Tibial nerve (tissue), 4 donors: ENCODE data around the gene SOWAHD. TPM values are rescaled to one million over a fixed set of nuclear protein-coding genes. Genes with fewer than 3 reads are reported as not detected.
A peak's percentile ranks its signal among the peaks of the same experiment; 100 is the strongest.

Experiments used
- DNase-seq, 2 donors: peaks; one replicate each; pipeline ENCODE4 v3.0.0-alpha.2; 2019; ENCODE audit warnings: low spot score in 2 of 2
- H3K27ac ChIP-seq, 4 donors: fragments of 200-600 bp; sonication (generic) in 3 of 4; one replicate each; pipeline ENCODE4 v1.5.1; 2017 to 2019; ENCODE audit warnings: mild to moderate bottlenecking in 1 of 4
- H3K27me3 ChIP-seq, 2 donors: fragments of 200-600 bp; sonication (generic) in 1 of 2; one replicate each; pipeline versions ENCODE4 v1.5.1 to v1.6.0; 2017 to 2019
- H3K36me3 ChIP-seq, 3 donors: fragments of 200-600 bp; sonication (generic); one replicate each; pipeline ENCODE4 v1.5.1; 2018 to 2019
- H3K4me1 ChIP-seq, 4 donors: fragments of 200-600 bp; sonication (generic) in 3 of 4; one replicate each; pipeline ENCODE4 v1.5.1; 2017 to 2019
- H3K4me3 ChIP-seq, 4 donors: fragments of 200-600 bp; sonication (generic) in 3 of 4; one replicate each; pipeline ENCODE4 v1.5.1; 2017 to 2019; ENCODE audit warnings: mild to moderate bottlenecking in 1 of 4, moderate library complexity in 1 of 4
- H3K9me3 ChIP-seq, 4 donors: fragments of 200-600 bp; sonication (generic) in 3 of 4; one replicate each; pipeline ENCODE4 v1.5.1; 2017 to 2019
- EP300 ChIP-seq, 2 donors: sonication (generic); formaldehyde crosslinking; IDR thresholded peaks; one replicate each; pipeline ENCODE4 v1.6.1; 2017; ENCODE audit warnings: antibody characterized with exemption in 2 of 2, mild to moderate bottlenecking in 1 of 2
- POLR2A ChIP-seq, 2 donors: fragments of 450-650 bp; IDR thresholded peaks; one replicate each; pipeline ENCODE4 v1.6.1; 2017; ENCODE audit warnings: antibody characterized with exemption in 2 of 2, mild to moderate bottlenecking in 2 of 2, moderate library complexity in 2 of 2
- WGBS, 2 donors: methylation state at CpG; one replicate each; pipeline ENCODE4 v1.1.5; 2018; 5-methylcytosine and 5-hydroxymethylcytosine counted together
- total RNA-seq, 4 donors: library from RNA; depleted of rRNA; stranded (reverse); fragments of >200 nt; gene quantifications; one replicate each; pipeline ENCODE4 v1.1.0, GENCODE V29; 2016
- TF ChIP-seq, protein P1 (sequence below), 5 experiments: fragments of 200-600 bp in 3 of 5; fragments of 450-650 bp in 2 of 5; sonication (generic) in 3 of 5; IDR thresholded peaks; one replicate each; pipeline ENCODE4 v1.5.1; 2016 to 2019; ENCODE audit warnings: antibody characterized with exemption in 5 of 5, mild to moderate bottlenecking in 3 of 5, moderate library complexity in 2 of 5

The SOWAHD gene, protein sequence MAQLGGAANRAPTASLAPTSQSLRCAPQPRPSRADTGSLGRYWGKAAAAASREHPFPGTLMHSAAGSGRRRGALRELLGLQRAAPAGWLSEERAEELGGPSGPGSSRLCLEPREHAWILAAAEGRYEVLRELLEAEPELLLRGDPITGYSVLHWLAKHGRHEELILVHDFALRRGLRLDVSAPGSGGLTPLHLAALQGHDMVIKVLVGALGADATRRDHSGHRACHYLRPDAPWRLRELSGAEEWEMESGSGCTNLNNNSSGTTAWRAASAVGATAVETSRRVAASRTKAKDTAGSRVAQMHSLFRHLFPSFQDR
- 1 to 10 TPM in 1 of 4 donors, not detected in 3; 1.1 TPM for total RNA-seq

DNA sequence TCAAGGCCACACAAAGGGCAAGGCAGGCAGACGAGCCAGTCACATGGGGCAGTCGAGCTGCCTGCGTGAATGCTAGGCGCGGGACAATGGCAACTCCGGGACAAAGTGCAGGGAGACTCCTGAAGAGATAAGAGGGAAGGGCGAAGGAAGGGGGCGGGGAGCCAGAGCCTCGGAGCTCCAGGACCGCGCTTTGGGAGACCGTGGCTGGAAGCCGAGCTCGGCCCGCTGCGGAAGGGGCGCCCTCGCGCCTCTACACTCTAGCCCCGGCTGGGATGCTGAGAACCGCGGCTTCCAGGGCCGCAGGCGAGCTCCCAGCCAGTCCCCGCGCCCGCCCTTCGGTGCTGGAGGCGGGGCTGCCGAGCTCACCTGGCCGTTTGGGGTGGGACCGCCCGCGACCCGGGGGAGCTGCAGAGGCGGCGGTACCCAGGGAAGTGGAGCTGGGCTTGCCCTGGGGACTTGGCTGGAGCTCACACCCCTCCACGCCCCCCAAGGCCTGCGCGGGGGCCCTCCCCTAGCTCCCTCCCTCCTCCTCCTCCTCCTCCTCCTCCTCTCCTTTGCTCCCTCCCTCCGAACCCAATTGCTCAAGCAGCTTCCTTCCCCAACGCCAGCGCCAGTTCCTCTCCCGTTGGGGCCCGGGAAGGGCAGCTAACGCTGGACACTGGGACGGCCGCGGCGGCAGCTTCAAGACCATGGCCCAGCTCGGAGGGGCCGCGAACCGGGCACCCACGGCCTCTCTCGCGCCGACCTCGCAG lies at the start of gene SOWAHD:
TSS of gene SOWAHD (plus strand) at position 610 of the 752 bp plus-strand sequence. CDS start at position 690, 80 bp downstream.
- H3K27ac ChIP-seq, result peak within 1 kb of the TSS in 2 of 4 donors; percentile 15 to 71
- WGBS, 2 donors, result 2 to 26% methylated on average over 9 to 58 of the region's 59 CpGs
- TF ChIP-seq POLR2A (IDR thresholded peaks at IDR 0.05) (no peak), EP300 (IDR thresholded peaks at IDR 0.05) (no peak)
- TF ChIP-seq, protein P1, sequence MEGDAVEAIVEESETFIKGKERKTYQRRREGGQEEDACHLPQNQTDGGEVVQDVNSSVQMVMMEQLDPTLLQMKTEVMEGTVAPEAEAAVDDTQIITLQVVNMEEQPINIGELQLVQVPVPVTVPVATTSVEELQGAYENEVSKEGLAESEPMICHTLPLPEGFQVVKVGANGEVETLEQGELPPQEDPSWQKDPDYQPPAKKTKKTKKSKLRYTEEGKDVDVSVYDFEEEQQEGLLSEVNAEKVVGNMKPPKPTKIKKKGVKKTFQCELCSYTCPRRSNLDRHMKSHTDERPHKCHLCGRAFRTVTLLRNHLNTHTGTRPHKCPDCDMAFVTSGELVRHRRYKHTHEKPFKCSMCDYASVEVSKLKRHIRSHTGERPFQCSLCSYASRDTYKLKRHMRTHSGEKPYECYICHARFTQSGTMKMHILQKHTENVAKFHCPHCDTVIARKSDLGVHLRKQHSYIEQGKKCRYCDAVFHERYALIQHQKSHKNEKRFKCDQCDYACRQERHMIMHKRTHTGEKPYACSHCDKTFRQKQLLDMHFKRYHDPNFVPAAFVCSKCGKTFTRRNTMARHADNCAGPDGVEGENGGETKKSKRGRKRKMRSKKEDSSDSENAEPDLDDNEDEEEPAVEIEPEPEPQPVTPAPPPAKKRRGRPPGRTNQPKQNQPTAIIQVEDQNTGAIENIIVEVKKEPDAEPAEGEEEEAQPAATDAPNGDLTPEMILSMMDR (IDR thresholded peaks at IDR 0.05), result no peak
- peak within 1 kb of the TSS; percentile 16 to 53 (median 44) for H3K4me3 ChIP-seq
- no peaks in the 10 kb centered on the region for H3K36me3 ChIP-seq
- H3K27me3 ChIP-seq, result peaks cover 0 to 25% of the 10 kb centered on the region in 2 donors
- H3K4me1 ChIP-seq, result peaks cover 0 to 13% (median 0%) of the 10 kb centered on the region in 4 donors
- no peak for DNase-seq
- no peaks in the 10 kb centered on the region for H3K9me3 ChIP-seq

DNA sequence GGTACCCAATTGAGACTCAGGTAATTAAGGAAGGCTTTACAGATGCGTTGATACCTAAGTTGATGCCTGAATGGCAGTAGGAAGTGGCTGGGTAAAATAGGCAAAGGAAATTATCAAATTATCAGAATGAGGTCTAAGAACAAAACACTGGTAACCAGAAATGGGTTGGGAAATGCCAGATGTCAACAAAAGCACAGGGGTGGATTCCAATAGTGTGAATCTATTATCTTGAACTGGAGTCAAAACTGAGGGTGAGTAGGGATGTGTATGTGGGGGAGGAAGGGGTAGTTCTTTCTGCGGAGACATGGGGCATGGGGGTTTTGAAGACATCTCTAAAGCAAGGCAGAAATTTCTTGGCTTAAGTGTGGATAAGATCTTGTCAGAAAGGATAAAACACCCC lies 49.5 kb upstream of the SOWAHD start:
- Histone ChIP-seq H3K27me3 (no peaks in the 10 kb centered on the region), H3K36me3 (no peaks in the 10 kb centered on the region), H3K4me1 (no peaks in the 10 kb centered on the region), H3K4me3 (no peak overlapping the region), H3K9me3 (no peaks in the 10 kb centered on the region), H3K27ac (no peak overlapping the region)
- 90 to 91% methylated on average over 2 of the region's 2 CpGs for WGBS, 2 donors
- no peak for DNase-seq
- TF ChIP-seq EP300 (IDR thresholded peaks at IDR 0.05), result no peak
- TF ChIP-seq, protein P1 (IDR thresholded peaks at IDR 0.05), result no peak
- no peak for TF ChIP-seq POLR2A (IDR thresholded peaks at IDR 0.05)

DNA sequence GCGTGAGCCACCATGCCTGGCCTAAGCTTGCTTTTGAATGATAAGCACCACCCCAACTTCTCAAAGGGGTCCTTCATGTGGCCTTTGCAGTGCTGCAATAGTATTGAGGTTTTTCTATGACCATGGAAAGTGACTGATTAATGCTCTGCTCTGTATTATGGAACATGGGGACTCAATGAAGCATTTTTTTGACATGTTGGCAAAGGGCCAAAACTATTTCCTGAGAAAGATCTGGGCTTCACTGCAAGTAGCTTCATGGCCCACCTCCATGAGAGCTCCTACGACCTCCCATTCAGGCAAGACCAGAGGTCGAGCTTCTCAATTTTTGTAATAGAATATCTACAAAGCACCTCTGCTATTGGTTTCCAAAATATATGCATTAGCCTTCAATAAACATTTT lies 48.8 kb upstream of the SOWAHD start:
- no peak overlapping the region for H3K4me3 ChIP-seq
- H3K4me1 ChIP-seq, result no peaks in the 10 kb centered on the region
- no peak overlapping the region for H3K27ac ChIP-seq
- no peak for DNase-seq
- TF ChIP-seq EP300 (IDR thresholded peaks at IDR 0.05) (no peak), POLR2A (IDR thresholded peaks at IDR 0.05) (no peak)
- TF ChIP-seq, protein P1 (IDR thresholded peaks at IDR 0.05), result no peak
- H3K9me3 ChIP-seq, result no peaks in the 10 kb centered on the region
- no peaks in the 10 kb centered on the region for H3K36me3 ChIP-seq
- no peaks in the 10 kb centered on the region for H3K27me3 ChIP-seq
- WGBS, 2 donors, result 72 to 84% methylated on average over 2 to 3 of the region's 3 CpGs

DNA sequence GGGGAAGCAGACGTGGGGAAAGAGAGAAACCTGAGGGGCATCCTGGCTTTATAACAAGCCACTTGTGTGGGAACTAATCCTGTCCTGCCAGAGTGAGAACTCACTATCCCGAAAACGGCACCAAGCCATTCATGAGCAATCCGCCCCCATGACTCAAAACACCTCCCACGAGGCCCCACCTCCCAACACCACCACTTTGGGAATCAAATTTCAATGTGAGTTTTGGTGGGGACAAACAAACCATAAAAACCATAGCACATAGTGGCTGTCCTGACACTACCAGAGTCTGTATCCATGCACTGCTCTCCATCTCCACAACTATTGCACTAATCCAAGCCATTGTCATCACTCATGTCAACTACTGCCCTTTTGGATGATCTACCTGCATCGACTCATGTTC lies 36.9 kb upstream of the SOWAHD start:
- 63 to 66% methylated on average over 6 of the region's 6 CpGs for WGBS, 2 donors
- Histone ChIP-seq H3K4me1 (no peaks in the 10 kb centered on the region), H3K27ac (no peak overlapping the region), H3K36me3 (no peaks in the 10 kb centered on the region), H3K4me3 (no peak overlapping the region), H3K27me3 (no peaks in the 10 kb centered on the region), H3K9me3 (no peaks in the 10 kb centered on the region)
- no peak for DNase-seq
- TF ChIP-seq POLR2A (IDR thresholded peaks at IDR 0.05), result no peak
- TF ChIP-seq, protein P1 (IDR thresholded peaks at IDR 0.05), result no peak
- no peak for TF ChIP-seq EP300 (IDR thresholded peaks at IDR 0.05)

DNA sequence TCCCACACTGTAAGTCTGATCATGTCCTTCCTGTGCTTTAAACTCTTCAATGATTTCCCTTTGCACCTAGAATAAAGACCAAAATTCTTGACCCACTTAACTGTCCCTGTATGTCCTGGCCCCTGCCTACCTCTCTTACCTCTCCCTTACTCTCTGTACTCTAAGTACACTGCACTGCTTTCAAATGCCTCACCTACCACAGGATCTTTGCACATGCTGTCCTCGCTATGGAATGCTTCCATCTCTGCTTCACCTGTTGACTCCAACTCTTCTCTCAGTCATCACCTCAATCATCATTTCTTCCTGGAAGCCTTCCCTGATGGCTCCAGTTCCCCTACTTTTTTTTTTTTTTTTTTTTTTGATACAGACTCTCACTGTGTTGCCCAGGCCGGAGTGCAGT lies 36.5 kb upstream of the SOWAHD start:
- no peaks in the 10 kb centered on the region for H3K9me3 ChIP-seq
- H3K36me3 ChIP-seq, result no peaks in the 10 kb centered on the region
- no peak overlapping the region for H3K4me3 ChIP-seq
- DNase-seq, result no peak
- TF ChIP-seq EP300 (IDR thresholded peaks at IDR 0.05) (no peak), POLR2A (IDR thresholded peaks at IDR 0.05) (no peak)
- no peaks in the 10 kb centered on the region for H3K4me1 ChIP-seq
- WGBS, 2 donors, result 88 to 100% methylated on average over 2 of the region's 2 CpGs
- no peaks in the 10 kb centered on the region for H3K27me3 ChIP-seq
- H3K27ac ChIP-seq, result no peak overlapping the region
